Mesenteric fat pad (tissue), 1 donor: ENCODE data around the gene RNASE12. TPM values are rescaled to one million over a fixed set of nuclear protein-coding genes. Genes with fewer than 3 reads are reported as not detected.
"Not testable (repeated sequence)": the region's sequence is repeated elsewhere in the genome, so short reads cannot be mapped to it uniquely, and the experiment has no call there.

Experiments
- DNase-seq: peaks from one replicate; pipeline ENCODE4 v3.0.0-alpha.2; 2020; ENCODE audit warnings: low spot score
- total RNA-seq: library from RNA; stranded (reverse); fragmentation: NEBNext Ultra II Directional; extraction: Animal tissue kit (Norgen Biotek cat#: 25700); gene quantifications from one replicate; pipeline ENCODE4 v1.2.1, GENCODE V29; 2021
- donor health status: DM: yes; HTN: yes; CAD: no.

RNASE12 gene
- total RNA-seq, 1 donor from 2014 or later: not detected

DNA sequence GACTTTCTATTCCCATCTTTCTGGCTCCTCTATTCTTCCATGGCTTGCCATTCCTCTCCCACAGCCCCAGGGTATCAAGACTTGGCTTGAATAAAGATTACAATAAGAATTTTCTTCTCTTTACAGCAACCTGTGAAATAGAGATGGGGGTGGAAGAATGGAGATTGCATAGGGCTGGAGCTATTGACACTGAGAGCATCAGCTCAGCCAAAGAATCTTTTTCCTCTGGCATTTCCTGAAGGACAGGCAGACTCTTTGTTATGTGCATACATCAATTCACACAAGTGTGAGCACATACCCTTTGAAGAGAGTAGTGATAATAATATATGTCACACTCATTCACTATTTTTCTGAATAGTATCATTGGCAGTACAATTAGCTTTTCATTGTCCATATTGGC lies 8.0 kb downstream of the RNASE12 start:
- DNase-seq: no peak

DNA sequence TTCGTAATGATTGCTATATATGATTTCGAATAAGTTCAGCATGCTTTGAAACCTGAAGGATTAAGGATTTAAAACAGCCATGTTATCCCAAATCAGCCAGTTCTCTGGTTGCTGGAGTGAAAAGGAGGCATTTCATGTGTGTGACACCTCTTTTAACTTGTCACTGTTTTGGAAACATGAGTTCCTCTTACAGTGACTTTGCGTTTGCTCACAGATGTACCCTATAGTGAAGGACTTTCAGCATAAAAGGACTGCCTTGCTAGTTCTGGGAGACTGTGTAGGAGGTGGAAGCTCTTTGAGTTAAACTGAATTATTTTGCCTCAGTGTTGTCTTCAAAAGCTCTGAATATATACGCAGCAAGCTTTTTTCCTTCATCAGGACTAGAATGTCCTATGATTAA lies 10.9 kb downstream of the RNASE12 start:
- DNase-seq: no peak

DNA sequence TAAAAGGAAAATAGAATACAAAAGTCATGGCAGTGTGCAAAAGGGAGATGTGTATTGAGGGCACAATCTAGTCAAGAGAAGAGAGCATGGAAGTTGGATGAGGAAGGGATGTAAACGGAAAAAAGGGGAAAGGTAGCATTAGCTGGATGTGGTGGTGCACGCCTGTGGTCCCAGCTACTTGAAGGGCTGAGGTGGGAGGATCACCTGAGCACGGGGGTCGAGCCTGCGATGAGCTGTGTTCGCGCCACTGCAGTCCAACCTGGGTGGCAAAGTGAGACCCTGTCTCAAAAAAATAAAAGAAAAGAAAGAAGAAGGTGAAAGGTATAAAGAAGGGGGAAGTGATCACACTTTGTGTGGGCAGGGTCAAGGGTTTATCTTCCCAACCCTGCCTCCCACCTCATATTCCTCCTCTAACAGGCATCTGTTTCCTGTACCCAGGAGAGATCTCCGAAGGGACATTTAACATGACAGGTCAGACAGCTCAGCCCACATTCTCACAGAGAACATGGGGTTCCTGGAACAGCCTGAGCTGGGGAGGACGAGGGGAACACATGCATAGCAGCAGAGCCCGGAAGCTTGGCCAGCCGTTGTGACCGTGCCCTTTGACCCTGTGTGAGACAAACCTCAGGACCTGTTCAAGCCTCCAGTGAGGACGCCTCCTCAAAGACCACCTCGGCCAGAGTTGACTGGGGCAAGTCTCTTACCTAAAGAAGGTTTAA lies 12.2 kb downstream of the RNASE12 start:
- DNase-seq: no peak

DNA sequence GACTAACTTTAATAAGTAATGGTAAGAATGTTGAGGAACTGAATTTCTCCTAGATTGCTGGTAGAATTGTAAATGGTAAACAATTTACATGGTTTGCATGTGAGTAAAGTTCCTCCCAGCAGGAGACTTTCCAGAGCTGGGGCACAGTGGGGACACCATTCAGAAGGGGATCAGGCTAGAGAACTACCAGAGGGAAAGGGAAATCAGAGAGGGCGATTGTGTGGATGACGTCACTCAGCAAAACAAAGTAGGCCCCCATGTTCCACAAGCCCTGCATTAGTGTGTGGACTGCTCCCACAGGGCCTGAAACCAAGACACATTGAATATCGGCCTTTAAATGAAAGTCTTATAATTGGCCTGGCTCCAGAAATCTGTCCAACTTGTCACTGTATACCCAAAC lies 12.9 kb downstream of the RNASE12 start:
- no peak for DNase-seq

DNA sequence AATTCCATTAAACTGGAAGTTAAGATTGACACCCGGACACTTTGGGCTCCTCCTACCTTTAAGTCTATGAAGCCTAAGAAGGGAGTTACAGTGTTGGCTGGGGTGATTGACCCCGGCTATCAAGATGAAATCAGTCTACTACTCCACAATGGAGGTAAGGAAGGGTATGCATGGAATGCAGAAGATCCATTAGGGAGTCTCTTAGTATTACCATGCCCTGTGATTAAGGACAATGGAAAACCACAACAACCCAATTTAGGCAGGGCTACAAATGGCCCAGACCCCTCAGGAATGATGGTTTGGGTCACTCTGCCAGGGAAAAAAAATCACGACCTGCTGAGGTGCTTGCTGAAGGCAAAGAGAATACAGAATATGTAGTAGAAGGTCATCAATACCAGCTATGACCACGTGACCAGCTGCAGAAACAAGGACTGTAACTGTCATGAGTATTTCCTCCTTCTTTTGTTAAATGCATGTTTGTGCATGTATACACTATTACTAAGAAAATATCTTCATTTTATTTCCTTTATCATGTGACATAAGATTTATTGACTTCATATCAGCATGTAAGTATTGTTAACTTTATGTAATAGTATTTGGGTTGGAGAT lies 18.7 kb downstream of the RNASE12 start:
- DNase-seq: not testable (repeated sequence)

DNA sequence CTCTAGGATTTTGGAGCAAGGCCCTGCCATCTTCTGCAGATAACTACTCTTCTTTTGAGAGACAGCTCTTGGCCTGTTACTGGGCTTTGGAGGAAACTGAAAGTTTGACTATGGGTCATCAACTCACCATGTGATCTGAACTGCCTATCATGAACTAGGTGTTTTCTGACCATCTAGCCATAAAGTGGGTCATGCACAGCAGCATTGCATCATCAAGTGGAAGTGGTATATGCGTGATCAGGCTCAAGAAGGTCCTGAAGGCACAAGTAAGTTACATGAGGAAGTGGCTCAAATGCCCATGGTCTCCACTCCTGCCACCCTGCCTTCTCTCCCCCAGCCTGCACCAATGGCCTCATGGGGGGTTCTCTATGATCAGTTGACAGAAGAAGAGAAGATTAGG lies 20.5 kb downstream of the RNASE12 start:
- not testable (repeated sequence) for DNase-seq

DNA sequence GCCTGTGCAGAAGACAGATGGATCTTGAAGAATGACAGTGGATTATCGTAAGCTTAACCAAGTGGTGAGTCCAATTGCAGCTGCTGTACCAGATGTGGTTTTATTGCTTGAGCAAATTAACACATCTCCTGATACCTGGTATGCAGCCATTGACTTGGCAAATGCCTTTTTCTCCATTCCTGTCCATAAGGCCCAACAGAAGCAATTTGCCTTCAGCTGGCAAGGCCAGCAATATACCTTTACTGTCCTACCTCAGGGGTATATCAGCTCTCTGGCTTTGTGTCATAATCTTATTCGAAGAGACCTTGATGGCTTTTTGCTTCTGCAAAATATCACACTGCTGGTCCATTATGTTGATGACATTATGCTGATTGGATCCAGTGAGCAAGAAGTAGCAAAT lies 21.3 kb downstream of the RNASE12 start:
- DNase-seq: not testable (repeated sequence)

DNA sequence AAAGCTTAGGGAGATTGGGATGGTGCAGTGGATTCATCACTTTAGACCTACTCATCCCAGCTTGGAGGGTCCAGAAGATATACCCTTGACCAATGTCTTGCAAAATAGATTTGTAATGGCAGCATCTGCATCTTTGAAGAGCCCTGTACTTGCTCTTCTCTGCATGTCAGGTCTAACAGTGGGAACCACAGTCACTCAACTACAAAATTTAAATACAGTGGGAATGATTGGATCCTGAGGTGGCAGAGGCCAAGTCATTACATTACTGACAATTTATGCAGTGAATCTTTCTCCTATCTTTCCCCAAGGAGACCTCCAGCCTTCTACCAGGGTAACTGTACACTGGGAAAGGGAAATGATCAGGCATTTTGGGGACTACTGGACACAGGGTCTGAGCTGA lies 22.1 kb downstream of the RNASE12 start:
- DNase-seq: no peak

DNA sequence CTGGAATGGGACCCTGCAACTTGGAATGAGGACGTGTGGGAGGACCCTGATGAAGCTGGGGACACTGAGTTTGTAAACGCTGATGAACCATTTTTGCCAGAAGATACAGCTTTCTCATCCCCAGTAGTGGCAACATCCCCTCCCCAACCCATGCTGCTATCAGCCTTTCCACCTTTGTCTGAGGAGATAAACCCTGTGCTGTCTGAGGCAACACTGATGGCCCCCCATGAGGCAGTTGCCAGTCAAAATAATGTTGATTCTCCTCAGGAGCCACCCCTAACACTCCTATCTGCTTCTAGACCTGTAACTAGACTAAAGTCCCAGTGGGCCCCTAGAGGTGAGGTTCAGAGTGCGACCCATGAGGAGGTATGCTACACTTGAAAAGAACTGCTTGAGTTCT lies 22.8 kb downstream of the RNASE12 start:
- no peak for DNase-seq

DNA sequence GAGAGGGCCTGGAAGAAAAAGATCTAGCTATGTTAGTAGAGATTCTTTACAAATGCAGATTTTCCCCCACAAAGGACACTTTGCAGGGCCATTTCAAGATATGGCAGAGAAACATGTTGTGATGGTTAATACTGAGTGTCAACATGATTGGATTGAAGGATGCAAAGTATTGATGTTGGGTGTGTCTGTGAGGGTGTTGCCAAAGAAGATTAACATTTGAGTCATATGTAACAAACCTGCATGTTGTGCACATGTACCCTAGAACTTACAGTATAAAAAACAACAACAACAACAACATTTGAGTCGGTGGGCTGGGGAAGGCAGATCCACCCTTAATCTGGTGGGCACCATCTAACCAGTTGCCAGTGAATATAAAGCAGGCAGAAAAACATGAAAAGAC lies 24.0 kb downstream of the RNASE12 start:
- not testable (repeated sequence) for DNase-seq

DNA sequence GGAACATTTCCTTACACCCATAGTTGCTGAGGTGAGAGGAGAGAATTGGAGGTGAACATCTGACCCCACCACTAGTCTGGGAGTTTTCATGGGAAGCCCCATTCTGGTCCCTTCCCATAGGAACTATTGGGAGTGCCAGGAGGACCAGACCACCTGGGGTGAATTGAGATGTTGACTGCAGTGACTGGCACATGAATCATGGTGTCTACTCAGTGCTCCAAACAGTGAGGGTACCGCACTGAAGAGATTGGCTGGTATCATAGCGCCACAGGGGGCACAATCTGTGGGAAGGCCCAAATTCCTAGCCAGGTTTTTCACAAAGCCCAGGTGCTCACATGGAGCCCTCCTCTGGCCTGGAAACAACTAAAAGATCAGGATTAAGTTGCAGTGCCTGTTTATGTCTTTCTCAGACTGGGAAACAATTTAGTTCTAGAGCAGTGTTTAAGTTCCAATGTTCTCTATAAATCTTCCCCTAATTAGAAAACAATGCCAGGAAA lies 26.6 kb downstream of the RNASE12 start:
- no peak for DNase-seq

DNA sequence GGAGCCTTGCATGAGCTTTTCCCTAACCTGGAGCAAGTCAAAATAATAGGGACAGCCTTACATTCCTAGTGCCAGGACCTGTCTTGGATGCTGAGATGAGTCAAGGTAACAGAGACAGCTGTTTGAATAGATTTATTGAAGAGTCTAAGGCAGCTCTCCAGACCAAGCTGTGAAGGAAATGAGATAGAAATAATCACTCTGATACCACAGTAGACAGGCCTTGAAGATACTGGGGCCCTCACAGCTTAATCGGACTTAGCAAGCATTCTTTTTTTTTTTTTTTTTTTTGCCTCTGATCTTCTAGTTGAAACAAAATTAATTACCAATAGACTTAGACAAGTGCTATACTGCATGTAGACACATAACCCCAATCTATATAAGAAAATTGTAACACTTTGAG lies 27.2 kb downstream of the RNASE12 start:
- no peak for DNase-seq

DNA sequence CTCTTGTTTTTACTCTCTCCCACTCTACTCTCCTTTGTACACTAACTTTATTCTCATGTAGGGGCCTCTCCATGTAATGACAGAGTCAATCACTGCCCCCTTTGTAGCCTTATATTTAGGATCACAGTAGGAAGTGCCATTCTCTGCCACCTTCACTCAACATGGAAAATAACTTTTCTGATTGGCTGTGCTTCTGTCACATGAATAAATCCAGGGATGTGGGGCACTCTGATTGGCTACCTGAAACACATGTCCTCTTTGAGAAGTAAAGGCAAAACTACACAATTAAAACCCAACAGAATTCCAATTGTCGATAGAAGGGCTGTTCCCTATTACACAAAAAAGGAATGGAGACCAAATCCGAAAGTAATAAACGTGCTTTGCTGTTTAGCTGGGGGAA lies 30.2 kb downstream of the RNASE12 start, which contains the start of gene RNASE9:
RNASE9 (minus strand) TSS at position 87 of the 400 bp plus-strand sequence.
- no peak for DNase-seq

DNA sequence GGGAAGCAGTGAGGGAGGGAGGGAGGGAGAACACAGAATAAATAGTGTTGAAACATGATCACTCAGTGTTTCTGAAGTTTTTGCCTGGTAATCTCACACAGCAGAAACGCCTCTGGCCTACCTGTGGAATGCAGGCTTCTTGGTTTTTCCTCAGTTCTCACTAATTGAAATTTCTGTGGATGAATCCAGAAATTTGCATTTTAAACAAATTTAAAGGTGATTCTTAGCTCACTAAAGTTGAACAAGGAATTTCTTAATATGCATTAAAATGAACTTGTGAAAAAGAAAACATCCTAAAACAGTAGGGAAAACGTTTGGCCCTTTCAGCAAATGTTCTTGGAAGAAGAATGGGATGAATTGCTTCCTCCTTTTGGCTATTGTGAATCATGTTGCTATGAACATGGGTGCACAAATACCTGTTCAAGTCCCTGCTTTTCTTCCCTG lies 31.7 kb downstream of the RNASE12 start:
- no peak for DNase-seq

DNA sequence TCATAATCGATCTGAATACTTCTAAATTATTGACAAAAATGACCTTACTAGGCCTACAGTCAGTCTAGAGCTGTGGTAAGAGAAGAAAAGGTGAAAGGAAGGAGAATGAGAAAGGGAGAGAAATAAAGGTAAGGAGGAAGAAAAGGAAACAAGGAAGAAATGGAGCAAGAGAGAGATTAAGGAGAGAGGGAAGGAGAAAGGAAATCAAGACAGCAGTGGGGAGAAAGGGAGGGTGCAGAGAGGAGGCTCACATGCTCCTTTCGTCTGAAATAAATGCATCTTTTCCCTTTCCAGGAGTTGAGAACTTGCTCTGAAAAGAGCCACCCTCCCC lies 34.0 kb downstream of the RNASE12 start:
- DNase-seq: no peak

DNA sequence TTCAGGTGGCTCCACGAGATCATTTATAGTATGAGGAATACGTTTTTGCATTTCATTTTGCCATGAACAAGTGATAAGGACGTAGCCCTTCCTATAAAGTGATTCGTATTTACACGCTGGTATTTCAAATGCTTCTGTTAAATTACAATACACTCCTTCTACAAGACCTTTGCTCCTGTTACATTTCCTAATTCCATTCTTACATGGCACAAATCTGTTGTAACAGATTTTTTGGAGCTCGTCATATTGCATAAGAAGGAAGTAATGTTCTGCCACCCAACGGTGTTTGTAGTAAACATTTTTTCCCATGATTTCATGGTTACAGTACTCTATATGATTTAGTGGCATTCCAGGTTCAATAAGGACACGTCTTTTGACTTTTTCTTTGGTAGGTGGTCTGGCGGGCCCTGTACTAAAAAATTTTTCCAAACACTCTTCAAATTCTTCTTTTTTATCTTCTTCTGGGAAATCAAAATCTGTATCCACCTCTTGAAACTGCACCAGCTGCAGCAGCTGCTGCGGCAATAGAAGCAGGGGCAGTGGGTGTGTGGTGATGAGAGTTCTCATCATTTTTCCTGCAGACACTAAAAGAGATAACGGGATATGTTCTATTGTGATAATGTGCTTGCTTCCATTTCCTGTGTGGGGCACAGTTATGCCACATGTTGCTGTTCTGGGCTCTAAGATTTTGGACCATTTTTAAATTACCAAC lies 34.5 kb downstream of the RNASE12 start:
- DNase-seq: no peak

DNA sequence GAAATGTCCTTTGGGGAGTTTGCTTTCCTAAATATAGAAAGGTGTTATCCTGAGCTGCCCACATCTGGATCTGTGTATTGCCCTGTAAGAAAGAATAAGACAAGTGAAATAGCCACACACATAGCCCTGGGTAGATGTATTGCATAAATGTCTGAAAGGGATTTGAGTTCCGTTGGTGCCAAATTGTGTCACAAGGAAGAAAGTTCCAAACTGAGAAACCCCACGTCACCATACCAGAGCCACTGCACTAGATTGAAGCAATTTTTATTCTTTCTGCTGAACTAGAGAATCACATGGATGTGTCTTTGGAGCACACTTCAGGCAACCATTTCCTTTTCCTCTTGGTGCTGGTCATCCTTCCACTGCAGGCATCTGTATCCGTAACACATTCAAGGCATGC lies 35.3 kb downstream of the RNASE12 start:
- DNase-seq: no peak

DNA sequence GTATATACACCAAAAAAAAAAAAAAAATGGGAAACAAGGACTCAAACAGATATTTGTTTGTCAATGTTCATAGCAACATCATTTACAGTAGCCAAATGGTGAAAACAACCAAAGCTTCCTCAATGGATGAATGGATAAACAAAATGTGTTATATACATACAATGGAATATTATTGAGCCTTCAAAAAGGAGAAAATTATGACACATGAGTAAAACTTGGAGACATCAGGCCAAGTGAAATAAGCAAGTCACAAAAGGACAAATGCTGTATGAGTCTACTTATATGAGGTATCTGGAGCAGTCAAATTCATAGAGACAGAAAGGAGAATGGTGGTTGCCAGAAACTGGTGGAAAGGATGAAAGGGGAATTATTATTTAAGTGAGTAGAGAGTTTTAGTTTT lies 38.2 kb downstream of the RNASE12 start:
- no peak for DNase-seq

DNA sequence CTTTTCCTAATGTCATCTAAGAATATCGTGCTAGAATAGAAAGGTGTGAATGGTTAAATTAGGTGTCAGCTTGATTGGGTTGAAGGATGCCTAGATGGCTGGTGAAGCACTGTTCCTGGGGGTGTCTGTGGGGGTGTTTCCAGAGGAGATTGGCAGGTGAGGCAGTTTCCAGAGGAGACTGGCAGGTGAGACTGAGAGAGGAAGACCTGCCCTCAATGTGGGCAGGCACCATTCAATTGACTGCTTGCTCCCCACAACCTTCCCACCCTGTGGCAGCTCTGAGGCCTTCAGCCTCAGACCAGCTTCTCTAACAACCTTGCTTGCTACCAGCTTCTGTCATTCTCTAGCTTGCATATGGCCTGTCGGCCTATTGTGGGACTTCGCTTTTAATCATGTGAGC lies 39.6 kb downstream of the RNASE12 start:
- no peak for DNase-seq

DNA sequence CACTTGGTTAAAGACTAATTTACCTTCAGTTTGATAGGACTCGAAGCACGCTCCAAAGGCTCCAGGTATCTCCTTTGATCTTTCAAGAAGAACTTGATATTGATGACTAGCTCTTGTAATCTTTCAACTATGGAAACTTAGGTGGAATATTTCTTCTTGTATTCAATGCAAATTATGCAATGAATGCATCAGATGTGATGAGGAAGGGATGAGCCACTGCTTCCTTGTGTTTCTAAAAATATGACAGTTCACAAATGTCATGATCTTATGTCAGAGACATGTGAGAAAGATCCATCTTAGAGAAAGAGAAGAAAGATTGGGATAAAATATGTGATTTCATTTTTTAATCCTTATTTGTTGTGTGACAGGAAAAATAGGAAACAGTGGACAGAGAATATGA lies 40.2 kb downstream of the RNASE12 start:
- DNase-seq: no peak

DNA sequence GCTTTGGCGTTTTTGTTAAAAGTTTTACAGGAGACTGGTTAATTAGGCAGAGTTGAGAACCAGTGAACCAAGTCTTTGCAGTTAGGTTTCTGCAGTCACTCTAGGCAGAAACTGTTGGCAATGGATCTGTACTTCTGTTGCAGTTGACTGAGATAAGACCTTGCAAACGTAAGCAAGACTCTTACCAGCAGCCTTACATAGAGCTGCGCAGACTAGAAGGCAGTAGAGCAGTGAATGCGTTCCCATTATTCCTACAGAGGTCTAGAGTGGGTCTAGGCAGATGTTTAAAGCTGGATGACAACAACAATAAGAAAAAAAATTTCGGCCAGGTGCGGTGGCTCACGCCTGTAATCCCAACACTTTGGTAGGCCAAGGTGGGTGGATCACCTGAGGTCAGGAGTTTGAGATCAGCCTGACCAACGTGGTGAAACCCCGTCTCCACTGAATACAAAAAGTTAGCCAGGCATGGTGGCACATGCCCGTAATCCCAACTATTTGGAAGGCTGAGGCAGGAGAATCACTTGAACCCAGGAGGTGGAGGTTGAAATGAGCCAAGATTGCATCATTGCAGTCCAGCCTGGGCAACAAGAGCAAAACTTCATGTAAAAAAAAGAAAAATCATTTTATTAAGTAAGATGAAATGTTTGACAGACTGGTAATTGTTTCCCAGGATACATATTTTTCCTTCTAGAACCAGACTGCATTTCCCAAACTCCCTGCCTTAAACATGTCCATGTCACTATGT lies 42.6 kb downstream of the RNASE12 start:
- DNase-seq: no peak

DNA sequence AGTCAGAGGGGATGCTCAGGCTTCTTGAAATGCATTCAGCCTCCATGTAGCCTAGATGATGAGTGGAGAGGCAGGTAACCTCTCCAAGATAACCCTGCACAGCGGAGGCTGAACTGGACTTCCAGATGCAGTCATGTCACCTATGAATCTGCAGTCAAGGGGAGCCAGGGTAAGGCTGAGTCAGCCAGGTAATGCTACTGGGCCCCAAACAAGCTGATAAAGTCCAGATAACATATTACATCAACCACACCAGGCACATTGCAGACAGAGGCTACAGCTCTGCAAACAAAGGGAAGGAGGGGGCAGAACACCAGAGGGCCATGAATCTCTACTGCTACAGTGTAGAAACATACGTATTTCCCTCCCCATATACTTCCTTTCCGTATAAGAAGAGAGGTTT lies 44.3 kb downstream of the RNASE12 start:
- no peak for DNase-seq
